GM10248 (cell line): ENCODE measurements around the gene C1RL.
A peak's percentile ranks its signal among the peaks of the same experiment; 100 is the strongest.

Experiments used
- CTCF ChIA-PET: fragments of 300-600 bp; sonication (Branson Sonifier 250); formaldehyde crosslinking; extraction: SDS; loops from one replicate; lab custom pipeline; 2021; ENCODE audit warnings: antibody characterized with exemption; lab: Yijun Ruan, JAX
- POLR2A ChIA-PET: fragments of 350-650 bp; sonication (Branson Sonifier 250); formaldehyde crosslinking; extraction: SDS; loops from one replicate; lab custom pipeline; 2020; ENCODE audit warnings: antibody characterized with exemption; lab: Yijun Ruan, JAX
- DNase-seq: peaks from one replicate; pipeline ENCODE4 v3.0.0; 2012; ENCODE audit errors: extremely low spot score
- CTCF ChIP-seq: IDR thresholded peaks from 2 replicates; pipeline ENCODE4 v1.5.1; 2012; ENCODE audit warnings: mild to moderate bottlenecking, low read depth; ENCODE audit errors: extremely low read depth, missing control alignments, control extremely low read depth

Gene C1RL

GRCh38 chr12:7145671-7146070 lies 36.7 kb upstream of the C1RL start:
- CTCF ChIA-PET = interaction anchor here (0.7 to 2.7 kb wide), 10 partner anchors 8 to 221 kb away, joined by 3 to 17 read pairs (median 4); partner anchors contain the start of gene C1RL
- DNase-seq = no peak
- POLR2A ChIA-PET = interaction anchor here (0.6 kb wide), 1 partner anchor 76 kb away, joined by 3 read pairs; no protein-coding TSS in a partner anchor
- no peak for TF ChIP-seq CTCF

GRCh38 chr12:7144414-7145120 lies 35.6 kb upstream of the C1RL start:
- ChIA-PET CTCF (interaction anchor here (0.7 to 2.7 kb wide), 14 partner anchors 9 to 220 kb away, joined by 3 to 17 read pairs (median 4); partner anchors contain the start of gene C1RL), POLR2A (no interaction called here)
- DNase-seq = peak; percentile 51
- no peak for TF ChIP-seq CTCF

DNA sequence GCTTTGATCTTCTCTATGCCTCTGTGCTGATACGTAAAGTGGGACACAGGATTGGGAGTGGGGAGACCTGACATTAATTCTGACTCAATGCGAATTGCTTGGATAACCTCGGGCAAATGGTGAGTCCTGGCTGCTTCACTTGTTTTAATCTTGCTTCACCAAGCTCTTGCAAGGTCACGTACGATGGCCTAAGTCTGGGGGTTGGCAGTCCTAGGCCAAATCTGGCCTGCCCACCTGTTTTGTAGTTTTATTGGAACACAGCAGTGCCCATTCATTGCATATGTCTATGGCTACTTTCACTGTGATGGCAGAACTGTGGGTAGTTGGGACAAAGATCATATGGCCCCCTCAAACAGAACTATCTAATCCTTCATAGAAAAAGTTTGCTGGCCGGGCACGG lies 34.5 kb upstream of the C1RL start:
- ChIA-PET POLR2A (no interaction called here), CTCF (interaction anchor here (1.5 to 2.7 kb wide), 4 partner anchors 8 to 12 kb away, joined by 4 to 17 read pairs (median 8); no protein-coding TSS in a partner anchor)
- DNase-seq = no peak
- TF ChIP-seq CTCF = no peak

GRCh38 chr12:7142809-7143465 lies 33.9 kb upstream of the C1RL start:
- ChIA-PET POLR2A (no interaction called here), CTCF (interaction anchor here (0.7 to 2.7 kb wide), 5 partner anchors 8 to 36 kb away, joined by 3 to 11 read pairs (median 4); no protein-coding TSS in a partner anchor)
- TF ChIP-seq CTCF = no peak
- no peak for DNase-seq

DNA sequence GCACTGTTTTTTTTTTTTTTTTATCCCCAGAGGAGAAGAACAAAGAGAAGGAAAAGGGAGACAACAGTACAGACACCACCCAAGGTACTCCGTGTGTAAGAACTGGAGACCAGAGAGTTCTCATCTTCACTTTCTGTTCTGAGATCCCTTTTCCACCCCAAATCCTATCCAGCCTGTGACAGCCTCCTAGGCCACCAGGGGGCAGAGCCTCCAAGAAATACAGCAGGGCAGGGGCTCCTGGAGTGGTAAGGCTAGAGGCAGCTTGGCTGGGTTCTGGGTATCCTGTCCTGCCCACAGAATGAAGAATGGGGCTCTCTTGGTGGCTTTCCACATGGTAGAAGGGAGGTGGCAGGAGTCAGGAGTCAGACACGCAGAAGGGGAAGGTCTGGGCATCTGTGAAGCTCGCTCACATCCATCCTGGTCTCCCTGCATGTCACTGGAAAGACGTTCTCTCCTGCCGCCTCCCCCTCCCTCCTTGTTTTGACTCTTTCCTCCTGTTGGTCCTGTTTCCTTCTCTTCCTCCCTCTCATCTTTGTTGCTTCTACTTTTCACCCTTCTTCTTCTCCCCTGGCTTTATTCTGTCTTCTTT lies 33.1 kb upstream of the C1RL start:
- ChIA-PET CTCF (interaction anchor here (0.7 to 2.2 kb wide), 7 partner anchors 9 to 237 kb away, joined by 3 to 5 read pairs (median 4); partner anchors contain the start of gene LRRC23), POLR2A (interaction anchor here (0.7 kb wide), 1 partner anchor 62 kb away, joined by 3 read pairs; no protein-coding TSS in a partner anchor)
- peak; percentile 44 for TF ChIP-seq CTCF
- DNase-seq = peak; percentile 50

- DNase-seq = no peak
- no peak for TF ChIP-seq CTCF
- CTCF ChIA-PET = interaction anchor here (0.7 to 2.2 kb wide), 8 partner anchors 9 to 270 kb away, joined by 3 to 5 read pairs (median 4); partner anchors contain the start of gene LRRC23
- POLR2A ChIA-PET = interaction anchor here (0.7 kb wide), 1 partner anchor 63 kb away, joined by 3 read pairs; no protein-coding TSS in a partner anchor
Measured at GRCh38 chr12:7141351-7142005, 32.5 kb upstream of the C1RL start.
